Measurements from ENCODE around the gene MRGPRF. TPM values are rescaled to one million over a fixed set of nuclear protein-coding genes. Genes with fewer than 3 reads are reported as not detected.

MRGPRF gene
- total RNA-seq, 1 donor from 2014 or later: 13.2 TPM

GRCh38 chr11:68992743-68993255 lies 20.2 kb downstream of the MRGPRF start:
- peak; percentile 29 for DNase-seq

GRCh38 chr11:68990995-68991780 lies 21.9 kb downstream of the MRGPRF start:
- DNase-seq: peak; percentile 49
- Histone ChIP-seq H3K9me3 (no peaks in the 10 kb centered on the region), H3K4me1 (no peaks in the 10 kb centered on the region), H3K4me3 (no peak overlapping the region), H3K27ac (no peak overlapping the region), H3K36me3 (no peaks in the 10 kb centered on the region), H3K27me3 (peaks cover 23% of the 10 kb centered on the region)
- peak; percentile 34 for ATAC-seq
- intact Hi-C loops (cut with DNase I): no loop called here
- no peak for TF ChIP-seq CTCF (IDR thresholded peaks at IDR 0.05)

More at GRCh38 chr11:68992743-68993255, 20.2 kb downstream of the MRGPRF start:
- no peak for TF ChIP-seq CTCF (IDR thresholded peaks at IDR 0.05)
- H3K9me3 ChIP-seq: no peaks in the 10 kb centered on the region
- no peak overlapping the region for H3K27ac ChIP-seq
- ATAC-seq: no peak
- H3K27me3 ChIP-seq: peaks cover 23% of the 10 kb centered on the region
- no peak overlapping the region for H3K4me3 ChIP-seq
- no peaks in the 10 kb centered on the region for H3K4me1 ChIP-seq
- H3K36me3 ChIP-seq: no peaks in the 10 kb centered on the region
- intact Hi-C loops (cut with DNase I): no loop called here

- H3K27me3 ChIP-seq: peaks cover 23% of the 10 kb centered on the region
- H3K4me3 ChIP-seq: no peak overlapping the region
- no peak overlapping the region for H3K27ac ChIP-seq
- H3K9me3 ChIP-seq: no peaks in the 10 kb centered on the region
- no peaks in the 10 kb centered on the region for H3K4me1 ChIP-seq
- H3K36me3 ChIP-seq: no peaks in the 10 kb centered on the region
- DNase-seq: peak; percentile 32
- TF ChIP-seq CTCF (IDR thresholded peaks at IDR 0.05): no peak
- intact Hi-C loops (cut with DNase I): no loop called here
- ATAC-seq: no peak
These were observed 23.0 kb downstream of the MRGPRF start for GRCh38 chr11:68989936-68990606.

- Histone ChIP-seq H3K4me3 (no peak overlapping the region), H3K4me1 (no peaks in the 10 kb centered on the region), H3K9me3 (no peaks in the 10 kb centered on the region), H3K27ac (no peak overlapping the region), H3K36me3 (no peaks in the 10 kb centered on the region), H3K27me3 (peaks cover 12% of the 10 kb centered on the region)
- intact Hi-C loops (cut with DNase I): no loop called here
- DNase-seq: no peak
- no peak for TF ChIP-seq CTCF (IDR thresholded peaks at IDR 0.05)
- ATAC-seq: no peak
These were observed 24.6 kb downstream of the MRGPRF start for GRCh38 chr11:68988491-68988890.

GRCh38 chr11:68987211-68987610 lies 25.8 kb downstream of the MRGPRF start:
- no peak for DNase-seq
- no peak for ATAC-seq
- no peak for TF ChIP-seq CTCF (IDR thresholded peaks at IDR 0.05)
- intact Hi-C loops (cut with DNase I): no loop called here
- H3K4me3 ChIP-seq: no peak overlapping the region
- peaks cover 9% of the 10 kb centered on the region for H3K27me3 ChIP-seq
- H3K27ac ChIP-seq: no peak overlapping the region
- H3K36me3 ChIP-seq: no peaks in the 10 kb centered on the region
- H3K4me1 ChIP-seq: no peaks in the 10 kb centered on the region
- H3K9me3 ChIP-seq: peaks cover 5% of the 10 kb centered on the region
